GM18909 (cell line): Measurements from ENCODE around the gene OLFML2B.
"Not testable (repeated sequence)": the region's sequence is repeated elsewhere in the genome, so short reads cannot be mapped to it uniquely, and the experiment has no call there.

Experiments
- ATAC-seq: cut with Tn5 transposase; IDR thresholded peaks from one replicate; pipeline ENCODE4 v1.9.1; 2021; ENCODE audit warnings: mild to moderate bottlenecking; ENCODE audit not compliant: unreplicated experiment, poor library complexity

Gene OLFML2B

DNA sequence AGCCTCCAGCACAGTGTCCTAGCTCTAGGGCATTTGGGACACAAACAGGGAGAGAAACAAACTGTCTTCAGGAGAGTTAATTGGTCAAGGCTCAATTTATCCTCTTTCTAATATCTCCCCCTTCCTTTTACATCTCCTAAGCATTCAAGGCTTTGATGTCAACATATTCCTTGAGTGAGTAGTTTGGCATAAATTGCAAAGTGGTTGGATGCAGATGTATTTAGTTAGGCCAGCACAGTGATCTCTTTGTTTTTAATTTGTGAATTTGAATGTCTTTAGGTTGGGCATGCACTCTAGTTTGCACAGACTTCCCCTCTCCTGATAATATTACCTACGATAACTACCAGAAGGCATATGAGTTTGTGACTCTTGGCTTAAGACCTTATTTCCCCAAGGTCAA, 12.5 kb upstream of the OLFML2B start:
- ATAC-seq, result no peak

DNA sequence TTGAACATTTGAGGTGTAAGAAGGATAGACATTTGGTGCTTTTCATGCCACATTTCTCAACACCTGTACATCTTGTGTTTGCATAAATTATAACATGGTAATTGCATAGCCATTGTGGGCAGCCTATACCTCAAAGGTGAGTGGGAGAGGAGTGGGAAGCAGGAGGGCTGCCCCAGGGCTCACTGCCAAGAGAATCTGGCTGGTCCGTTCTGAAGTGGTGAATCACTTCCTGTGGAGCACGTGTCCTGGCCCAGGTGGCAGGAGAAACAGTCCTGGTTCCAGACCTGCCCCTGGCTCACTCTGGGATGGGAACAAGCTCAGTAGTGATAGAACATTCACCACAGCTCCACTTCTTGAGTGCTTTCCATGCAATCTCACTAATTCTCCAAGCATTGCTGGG, 11.6 kb upstream of the OLFML2B start:
- no peak for ATAC-seq

DNA sequence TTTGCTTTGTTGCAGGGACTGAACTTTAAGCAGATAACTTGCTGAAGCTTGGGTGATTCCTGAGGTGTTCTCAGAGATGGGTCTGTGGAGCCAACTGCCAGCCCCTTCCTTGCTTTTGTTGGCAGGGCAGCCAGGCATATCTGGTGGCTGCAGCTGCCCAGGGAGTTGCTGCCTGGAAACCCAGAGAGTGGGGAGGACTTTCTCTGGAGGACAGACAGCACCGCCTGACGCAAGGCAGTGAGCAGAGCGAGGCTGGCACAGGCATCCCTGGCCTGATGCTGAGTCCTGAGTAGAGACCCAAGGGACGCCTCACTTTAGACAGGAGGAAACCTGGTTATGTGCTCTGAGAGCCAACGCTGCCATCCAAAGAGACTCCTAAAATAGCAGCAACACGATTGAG, 9.8 kb upstream of the OLFML2B start:
- no peak for ATAC-seq

DNA sequence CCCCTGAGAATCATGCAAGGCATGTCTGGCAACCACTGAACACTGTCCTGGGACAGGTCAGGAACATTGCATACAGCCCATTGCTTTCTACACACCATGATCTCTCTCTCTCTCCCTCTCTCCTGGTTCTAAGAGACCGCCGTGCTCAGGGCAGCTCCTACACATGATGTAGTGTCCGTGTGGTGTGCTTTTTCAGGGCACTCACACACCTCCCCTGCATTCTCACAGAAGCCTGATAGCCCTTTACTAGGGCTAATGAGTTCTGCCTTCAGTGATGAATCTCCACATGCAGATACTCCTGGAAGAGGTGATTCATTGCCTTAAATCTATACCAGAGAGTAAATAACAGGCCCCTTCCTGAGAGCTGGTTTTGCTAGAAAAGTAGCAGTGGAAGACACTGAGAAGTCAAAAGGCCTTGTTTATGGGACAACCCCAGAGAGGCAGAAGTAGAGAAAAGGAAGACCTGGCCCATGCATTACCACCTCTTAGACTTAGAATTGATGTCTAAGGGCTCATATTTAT, 7.2 kb upstream of the OLFML2B start:
- no peak for ATAC-seq

DNA sequence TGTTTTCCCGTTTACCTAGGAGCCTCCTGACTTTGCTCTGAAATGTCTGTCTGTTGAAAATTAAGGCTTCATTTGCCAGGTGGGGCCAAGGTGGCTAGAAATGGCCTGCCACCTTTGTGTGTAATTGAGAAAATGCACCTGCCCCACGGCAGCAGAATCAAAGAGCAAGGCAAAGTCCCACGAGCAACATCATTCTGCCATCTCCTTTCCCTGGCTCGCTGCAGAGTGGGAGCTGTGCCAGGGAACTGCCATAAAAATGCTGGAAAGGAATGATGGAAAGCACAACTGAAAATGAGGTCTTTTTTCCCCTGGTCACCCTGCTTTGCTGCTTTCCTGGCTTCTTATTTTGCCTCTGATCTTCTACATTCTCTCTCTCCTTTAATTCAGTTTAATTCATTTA, 5.5 kb upstream of the OLFML2B start:
- no peak for ATAC-seq

DNA sequence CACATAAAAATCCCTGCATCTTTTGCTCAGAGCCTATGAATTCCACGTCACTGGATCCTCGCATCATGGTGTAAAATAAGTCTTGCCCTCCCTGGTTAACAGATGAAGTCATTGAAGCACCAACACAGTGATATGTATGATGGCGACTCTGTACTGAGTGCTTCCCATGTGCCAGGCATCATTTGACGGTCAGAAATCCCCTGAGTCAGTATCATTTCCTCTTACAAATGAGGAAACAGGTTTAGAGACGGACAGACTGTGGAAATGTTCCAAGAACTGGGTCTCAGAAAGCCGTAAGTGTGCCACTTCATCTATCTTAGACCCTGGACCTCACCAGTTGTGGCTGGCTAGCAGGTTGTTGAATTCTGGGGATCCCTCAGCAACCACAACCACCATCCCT, 5.1 kb upstream of the OLFML2B start:
- peak; percentile 77 for ATAC-seq

DNA sequence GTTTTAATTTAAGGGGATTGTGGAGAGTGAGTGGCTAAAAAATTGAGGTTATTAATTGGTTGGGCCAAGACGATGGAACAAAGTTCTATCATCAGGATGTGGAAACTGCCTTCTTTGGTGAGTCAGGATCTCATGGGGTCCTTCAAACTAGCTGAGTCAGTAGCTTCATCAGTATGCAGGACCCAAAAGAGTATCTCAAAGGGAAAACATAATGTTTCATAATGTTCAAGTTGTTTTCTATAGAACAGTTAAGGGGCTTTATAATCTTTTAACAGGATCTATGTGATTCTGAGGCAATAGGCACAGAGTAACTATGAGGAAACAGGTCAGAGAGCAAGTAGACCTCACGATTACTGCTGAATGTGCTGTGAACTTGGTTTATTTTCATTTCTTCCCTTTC, 3.2 kb upstream of the OLFML2B start:
- no peak for ATAC-seq

DNA sequence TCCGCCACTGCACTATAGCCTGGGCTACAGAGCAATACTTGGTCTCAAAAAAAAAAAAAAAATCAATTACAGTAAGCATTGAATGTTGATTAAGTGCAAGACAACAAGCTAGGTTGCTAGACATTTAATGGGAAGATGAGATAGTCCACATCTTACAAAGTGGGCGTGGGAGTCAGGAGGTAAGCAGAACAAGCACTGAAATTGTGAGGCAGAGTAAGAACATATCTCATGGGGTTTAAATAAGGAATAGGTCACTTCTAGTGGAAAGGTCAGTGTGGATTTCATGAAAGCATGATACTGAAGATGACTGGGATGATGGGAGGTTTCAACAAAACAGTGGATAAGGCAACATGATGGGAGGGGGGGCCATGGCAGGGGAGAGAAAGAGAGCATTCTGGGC, 1.9 kb upstream of the OLFML2B start:
- ATAC-seq, result no peak

DNA sequence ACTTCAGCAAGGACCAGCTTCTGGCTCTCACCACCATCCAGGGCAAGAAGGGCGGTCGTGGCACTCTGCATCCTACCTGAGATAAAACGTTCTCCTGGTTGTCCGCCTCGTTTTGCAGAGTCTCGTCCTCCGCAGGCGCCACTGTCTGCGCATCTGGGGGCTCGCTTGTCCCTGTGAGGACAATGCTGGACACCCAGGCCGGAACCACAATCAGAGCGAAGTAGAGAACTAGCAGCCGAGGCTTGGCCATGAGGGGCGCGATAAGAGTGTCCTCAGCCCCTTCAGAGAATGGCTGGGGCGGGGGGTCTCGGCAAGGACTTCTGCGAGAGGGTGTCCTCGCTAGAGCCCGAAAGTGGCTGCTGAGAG, 505 bp downstream of the OLFML2B start:
- no peak for ATAC-seq

DNA sequence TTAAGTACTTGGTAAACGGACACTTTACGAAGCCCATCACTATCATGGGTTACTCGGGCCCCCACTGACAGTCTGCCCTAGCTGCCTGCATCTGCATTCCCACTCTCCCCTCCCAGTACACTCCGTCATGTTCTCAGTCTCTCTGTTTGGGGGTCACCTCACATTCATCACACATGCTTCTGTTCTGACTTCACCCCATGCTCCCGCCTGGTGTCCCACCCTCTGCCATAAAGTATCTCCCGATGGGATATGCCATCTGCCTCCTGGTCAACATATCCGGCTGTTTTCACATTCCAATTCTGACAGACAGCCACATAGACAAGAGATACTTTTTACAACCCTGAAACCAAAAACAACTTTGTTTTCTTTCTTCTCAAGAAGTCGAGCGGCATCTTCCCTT, 1.0 kb downstream of the OLFML2B start:
- no peak for ATAC-seq

DNA sequence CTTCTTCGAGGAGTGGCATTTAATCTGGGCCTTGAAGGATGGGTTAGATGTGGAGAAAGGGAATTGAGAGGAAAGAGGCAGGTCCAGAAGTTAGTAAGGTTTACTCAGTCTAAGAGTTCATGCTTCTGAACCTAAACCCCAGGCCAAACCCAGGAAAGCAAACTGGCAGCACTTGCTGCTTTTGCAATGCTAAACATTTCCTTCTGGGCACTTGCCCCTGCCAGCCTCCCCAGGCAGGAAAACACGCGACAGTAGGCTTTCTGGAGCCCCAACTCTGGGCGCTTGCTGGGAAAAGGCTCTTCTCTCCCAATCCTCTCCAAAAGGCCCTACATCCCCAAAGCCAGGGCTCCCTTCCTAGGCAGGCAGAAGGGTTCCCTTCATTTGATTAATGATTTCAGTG, 2.5 kb downstream of the OLFML2B start:
- ATAC-seq, result no peak

DNA sequence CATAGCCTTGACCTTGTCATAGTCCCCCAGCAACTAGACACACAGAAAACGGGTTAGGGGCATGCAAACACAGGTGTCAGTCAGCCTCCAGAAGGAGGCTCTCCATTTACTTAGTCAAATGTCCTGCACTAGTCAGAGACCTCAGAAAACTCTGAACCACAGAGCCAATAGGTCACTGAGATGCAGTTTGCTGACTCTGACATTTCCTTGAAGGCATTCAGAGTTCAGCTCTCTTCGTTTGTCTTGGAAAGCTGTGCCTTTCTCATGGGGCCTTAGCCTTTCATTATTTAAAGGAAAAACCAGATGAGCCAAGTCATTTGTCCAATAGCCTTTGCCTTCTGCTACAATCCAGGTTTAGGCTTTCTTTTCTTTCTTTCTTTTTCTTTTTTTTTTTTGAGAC, 3.5 kb downstream of the OLFML2B start:
- no peak for ATAC-seq

DNA sequence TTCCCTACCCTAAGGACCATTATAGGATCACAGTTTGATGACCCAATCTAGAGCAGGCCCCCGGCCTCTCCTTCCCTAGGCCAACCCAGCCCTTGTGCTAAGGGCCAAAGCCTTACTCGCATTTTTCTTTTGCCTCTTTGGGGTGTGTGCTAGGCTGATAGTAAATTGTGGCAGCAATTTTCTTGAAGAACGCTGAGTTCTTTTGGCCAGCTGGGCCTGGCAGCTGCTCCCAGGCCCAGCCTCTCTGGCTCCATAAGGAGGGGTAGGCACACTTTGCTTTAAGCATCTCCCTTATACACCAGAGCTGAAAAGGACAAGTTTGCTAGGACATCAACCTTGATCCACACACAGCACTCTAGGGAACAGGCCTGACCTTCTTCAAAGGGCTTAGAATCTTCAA, 4.2 kb downstream of the OLFML2B start:
- ATAC-seq, result no peak

DNA sequence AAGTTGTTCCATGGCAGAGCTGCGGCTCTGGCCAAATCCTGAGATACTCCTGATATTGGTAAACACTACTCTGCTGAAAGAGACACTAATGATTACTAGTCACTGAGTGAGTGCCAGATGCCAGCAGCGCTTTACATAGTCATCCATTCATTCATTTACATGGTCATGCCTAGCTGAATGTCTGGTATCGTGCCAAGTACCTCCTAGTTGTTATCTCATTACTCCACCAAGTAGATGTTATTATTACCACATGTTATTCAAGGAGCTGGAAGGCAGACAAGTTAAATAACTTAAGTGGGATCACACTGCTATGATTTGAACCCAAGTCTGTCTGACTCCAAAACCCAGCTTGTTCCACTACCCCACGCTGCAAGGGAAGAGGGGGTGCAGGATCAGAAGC, 4.7 kb downstream of the OLFML2B start:
- no peak for ATAC-seq

DNA sequence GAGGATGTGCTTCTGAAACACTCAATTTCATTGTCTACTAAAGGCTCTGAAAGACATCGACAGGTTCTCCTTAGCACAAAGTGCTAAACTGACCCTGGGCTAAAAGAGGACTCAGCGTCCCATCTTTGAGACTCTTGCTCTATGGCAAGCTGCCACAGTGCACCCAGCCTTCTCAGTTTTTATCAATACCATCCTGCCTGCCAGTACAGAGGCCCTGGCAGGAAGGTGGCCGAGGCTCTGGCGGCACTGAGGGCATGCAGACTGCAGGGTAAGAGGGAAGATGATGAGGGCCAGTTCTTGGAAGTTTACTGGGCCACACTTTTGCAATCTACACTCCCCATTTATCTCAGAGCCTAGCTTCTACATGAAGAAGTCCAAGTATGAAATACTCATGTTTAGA, 5.3 kb downstream of the OLFML2B start:
- no peak for ATAC-seq

DNA sequence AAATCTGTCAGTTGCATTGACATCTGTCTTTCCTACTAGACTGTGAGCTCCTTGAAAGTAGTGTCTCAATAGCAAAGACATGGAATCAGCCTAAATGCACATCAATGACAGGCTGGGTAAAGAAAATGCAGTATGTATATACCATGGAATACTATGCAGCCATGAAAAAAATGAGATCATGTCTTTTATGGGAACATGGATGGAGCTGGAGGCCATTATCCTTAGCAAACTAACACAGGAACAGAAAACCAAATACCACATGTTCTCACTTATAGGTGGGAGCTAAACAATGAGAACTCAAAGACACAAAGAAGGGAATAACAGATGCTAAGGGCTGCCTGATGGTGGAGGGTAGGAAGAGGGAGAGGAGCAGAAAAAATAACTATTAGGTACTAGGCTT, 5.9 kb downstream of the OLFML2B start:
- ATAC-seq, result not testable (repeated sequence)

DNA sequence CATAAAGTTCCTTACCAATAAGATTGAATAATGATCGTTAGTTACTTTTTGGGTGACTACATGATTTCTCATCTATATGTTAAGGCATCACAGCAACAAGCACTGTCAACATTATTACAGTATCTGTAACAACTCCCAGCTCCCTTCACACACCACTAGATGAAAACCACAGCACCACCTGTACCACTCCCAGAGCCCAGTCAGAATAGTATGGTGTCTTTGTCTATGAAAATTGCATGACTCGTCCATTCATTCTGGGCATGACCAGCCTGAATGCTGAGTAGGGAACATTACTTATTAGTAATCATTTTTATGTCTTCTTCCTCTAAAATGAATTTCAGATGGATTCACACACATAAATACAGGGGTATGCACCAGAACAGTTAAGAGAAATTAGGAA, 7.0 kb downstream of the OLFML2B start:
- ATAC-seq, result no peak

DNA sequence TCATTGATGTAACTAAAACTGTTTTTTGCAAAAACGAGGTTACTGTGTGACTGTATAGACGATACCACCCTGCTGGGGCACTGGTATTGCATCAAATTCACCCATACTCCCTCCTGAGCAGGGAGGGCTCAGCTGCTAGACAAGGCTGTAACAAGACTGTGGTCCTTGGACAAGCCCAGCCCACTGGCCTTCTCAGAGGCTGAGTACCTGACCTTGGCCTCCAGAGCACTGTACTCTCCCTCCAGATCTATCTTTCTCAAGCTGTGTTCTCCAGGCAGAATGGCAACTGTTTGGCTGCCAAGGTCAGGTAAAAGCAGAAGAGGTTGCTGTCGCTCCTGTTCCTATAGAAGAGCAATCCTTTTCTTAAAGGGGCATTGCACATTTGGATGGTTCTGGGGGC, 8.5 kb downstream of the OLFML2B start:
- no peak for ATAC-seq

DNA sequence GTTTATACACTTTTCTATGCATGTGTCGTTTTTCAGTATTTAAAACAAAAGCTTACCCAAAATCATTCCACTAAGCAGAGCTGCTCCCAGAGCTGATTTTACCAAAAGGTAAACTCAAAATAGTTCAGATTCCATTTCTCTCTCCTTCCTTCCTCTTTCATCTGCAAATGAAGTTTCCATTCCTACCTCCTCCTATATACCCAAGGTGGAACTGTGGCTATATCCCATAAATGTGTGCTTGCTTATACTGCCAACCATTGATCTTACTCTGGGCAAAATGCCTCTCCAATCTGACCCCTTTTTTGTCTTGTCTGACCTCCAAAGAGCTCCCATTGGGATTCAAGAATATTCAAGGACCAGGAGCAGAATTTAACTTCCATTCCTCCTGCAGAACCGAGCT, 9.5 kb downstream of the OLFML2B start:
- ATAC-seq, result no peak

DNA sequence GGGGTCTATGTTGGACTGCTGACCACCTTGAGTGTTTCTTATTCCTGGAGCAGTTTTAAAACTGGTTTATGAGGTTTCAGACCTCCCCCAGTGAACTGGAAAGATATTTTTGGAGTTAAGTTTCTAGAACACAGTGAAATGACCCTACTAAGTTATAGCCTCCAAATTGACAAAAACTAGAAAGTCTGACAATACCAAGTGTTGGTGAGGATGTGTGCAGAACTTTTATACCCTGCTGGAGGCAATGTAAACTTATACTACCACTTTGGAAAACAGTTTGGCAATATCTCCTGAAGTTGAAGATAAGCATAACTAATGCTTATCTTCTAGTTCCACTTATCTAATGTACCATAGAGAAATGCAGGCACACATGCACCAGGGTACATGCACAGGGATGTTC, 10.4 kb downstream of the OLFML2B start:
- no peak for ATAC-seq

DNA sequence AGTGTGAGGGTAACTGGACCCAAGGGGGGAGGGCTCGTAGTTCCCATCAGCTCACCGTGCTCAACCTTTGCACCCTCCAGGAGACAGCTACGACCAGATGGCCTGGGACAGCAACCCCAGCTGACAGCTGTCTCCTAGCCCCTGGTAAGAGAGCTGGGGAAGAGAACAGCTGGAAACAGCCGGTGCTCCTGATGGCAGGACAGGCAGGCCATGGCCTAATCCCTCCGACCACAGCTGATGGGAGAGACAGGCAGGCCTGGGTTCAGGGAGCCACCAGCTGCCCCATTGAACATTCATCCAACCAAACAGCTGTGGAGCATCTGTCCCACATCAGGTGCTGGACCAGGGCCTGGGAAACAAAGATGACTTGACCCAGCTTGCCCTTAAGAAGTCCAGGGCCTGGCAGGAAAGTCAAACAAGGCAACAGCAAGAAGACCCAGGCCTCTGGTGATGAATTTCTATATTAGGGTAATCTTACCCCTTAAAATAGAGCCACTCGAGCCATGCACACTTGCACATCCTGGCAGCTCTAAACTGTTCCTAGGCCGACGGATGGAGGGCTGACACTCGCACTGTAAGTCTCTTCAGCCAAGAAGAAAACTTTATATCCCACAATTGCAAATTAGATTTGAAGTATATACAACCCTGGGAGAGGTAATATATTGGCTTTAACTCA, 12.2 kb downstream of the OLFML2B start:
- no peak for ATAC-seq

DNA sequence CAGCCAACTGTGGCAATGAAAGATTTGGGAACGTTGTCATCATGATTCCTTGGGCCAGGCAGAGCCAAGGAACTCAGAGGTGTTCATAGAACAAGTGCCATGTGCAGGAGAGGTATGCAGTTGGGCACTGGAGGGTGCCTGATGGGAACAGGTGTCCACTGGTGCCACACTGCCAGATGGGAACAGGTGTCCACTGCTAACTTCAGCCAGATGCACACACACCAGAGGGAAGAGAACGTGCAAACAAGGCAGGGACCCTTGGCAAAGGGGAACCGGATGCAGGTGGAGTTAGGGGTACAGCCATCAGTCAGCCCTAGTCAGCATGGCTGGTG, 13.5 kb downstream of the OLFML2B start:
- no peak for ATAC-seq
